ENCODE data around the gene DNAJC4.

Gene DNAJC4

DNA sequence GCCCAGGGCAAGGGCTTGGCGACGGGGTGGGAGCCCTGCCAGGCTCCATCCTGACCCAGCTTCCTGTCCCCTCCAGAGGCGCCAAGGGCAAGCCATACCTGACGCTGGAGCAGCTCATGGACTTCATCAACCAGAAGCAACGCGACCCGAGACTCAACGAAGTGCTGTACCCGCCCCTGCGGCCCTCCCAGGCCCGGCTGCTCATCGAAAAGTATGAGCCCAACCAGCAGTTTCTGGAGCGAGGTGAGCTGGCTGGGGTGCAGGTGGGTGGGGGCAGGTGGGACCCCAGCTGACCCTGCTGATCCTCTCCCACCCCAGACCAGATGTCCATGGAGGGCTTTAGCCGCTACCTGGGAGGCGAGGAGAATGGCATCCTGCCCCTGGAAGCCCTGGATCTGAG lies 26.0 kb downstream of the DNAJC4 start:
- H3K4me3 ChIP-seq (ENCODE audit: low read length), result no peak overlapping the region
- no peak for TF ChIP-seq ZNF274 (IDR thresholded peaks at IDR 0.05; ENCODE audit: low read depth, low read length)

DNA sequence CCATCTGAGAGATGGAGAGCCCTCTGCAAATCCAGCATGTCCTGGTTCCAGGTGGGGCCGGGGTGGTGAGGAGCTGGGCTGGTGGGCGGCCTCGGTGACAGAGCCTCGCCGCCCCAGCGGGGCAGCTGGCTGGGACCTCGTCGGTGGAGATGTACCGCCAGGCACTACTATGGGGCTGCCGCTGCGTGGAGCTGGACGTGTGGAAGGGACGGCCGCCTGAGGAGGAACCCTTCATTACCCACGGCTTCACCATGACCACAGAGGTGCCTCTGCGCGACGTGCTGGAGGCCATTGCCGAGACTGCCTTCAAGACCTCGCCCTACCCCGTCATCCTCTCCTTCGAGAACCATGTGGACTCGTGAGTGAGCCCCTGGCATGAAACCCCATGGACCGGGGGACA lies 28.0 kb downstream of the DNAJC4 start:
- H3K4me3 ChIP-seq (ENCODE audit: low read length), result no peak overlapping the region
- TF ChIP-seq ZNF274 (IDR thresholded peaks at IDR 0.05; ENCODE audit: low read depth, low read length), result no peak

DNA sequence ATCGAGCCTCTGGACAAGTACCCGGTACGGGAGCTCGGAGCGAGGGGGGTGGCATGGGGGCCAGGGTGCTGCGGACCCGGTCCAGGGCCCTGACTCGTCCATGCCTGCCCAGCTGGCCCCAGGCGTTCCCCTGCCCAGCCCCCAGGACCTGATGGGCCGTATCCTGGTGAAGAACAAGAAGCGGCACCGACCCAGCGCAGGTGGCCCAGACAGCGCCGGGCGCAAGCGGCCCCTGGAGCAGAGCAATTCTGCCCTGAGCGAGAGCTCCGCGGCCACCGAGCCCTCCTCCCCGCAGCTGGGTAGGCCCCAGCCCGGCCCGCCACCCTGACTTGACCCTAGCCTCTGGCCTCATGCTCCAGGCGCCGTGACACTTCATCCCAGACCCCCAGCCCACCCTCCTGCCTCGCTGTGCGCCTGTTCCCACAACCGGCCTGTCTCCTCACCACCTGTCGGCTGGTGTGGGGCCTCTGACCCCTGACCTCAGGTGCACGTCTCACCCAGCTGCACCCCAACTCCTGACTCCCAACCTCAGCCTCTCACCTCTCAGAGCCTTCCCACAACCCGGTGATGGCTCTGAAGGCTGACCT lies 28.7 kb downstream of the DNAJC4 start:
- no peak for TF ChIP-seq ZNF274 (IDR thresholded peaks at IDR 0.05; ENCODE audit: low read depth, low read length)
- H3K4me3 ChIP-seq (ENCODE audit: low read length), result no peak overlapping the region

DNA sequence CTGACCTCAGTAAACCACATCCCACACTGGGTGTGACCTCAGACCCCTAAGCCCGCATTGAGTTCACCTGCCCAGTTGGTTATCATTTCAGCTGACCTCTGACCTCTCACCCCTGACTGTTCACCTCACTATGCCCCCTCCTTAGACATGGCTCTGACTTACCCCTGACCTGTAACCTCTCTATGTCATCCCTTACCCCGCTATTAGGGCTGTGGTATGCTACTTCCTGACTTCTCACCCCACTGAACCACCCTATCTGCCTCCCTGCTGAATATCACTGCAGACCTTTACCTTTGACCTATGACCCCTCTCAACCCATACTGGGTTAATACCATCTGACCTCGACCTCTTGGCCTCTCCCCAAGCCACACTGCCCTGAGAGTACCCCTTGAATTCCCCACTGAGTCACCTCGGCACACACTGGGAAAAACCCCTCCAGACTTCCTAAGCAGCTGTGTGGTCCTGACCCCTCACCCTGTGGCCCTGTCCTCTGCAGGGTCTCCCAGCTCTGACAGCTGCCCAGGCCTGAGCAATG lies 29.3 kb downstream of the DNAJC4 start:
- no peak for TF ChIP-seq ZNF274 (IDR thresholded peaks at IDR 0.05; ENCODE audit: low read depth, low read length)
- H3K4me3 ChIP-seq (ENCODE audit: low read length), result no peak overlapping the region

DNA sequence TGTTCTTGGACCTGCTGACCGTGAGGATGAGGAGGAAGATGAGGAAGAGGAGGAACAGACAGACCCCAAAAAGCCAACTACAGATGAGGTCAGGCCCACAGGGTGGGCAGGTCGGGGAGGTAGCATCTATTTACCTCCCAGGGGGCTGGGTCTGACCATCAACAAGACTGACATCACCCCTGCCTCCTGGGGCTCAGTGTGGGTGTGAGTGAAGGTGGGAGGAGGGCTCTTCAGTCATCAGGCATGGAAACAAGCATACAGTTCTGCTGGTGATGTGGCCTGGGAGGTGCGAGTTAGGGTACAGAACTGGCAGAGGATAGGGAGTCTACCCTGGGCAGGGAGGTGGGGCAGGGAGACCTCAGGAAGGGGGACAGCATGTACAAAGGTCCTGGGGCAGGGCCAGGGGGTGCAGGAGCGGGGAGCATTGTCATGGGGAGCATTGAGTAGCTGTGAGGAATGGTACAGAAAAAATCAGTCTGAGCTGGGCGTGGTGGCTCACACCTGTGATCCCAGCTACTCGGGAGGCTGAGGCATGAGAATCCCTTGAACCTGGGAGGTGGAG lies 29.9 kb downstream of the DNAJC4 start:
- TF ChIP-seq ZNF274 (IDR thresholded peaks at IDR 0.05; ENCODE audit: low read depth, low read length), result no peak
- H3K4me3 ChIP-seq (ENCODE audit: low read length), result no peak overlapping the region

DNA sequence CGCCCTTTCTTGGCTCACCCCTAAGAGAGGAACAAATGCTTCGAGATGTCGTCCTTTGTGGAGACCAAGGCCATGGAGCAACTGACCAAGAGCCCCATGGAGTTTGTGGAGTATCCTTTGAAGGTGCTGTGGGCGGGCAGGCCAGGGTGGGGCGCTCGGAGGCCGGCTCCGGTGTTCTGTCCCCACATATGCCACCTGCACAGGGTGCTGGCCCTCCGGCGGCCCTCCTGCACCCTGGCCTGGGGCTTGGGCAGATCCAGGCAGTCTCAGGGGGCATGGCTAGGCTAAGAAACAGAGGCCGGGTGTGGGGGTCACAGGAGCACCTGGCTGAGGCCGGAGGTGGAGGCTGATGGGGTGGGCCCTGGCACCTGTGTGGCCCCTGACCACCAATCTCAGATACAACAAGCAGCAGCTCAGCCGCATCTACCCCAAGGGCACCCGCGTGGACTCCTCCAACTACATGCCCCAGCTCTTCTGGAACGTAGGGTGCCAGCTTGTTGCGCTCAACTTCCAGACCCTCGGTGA lies 31.3 kb downstream of the DNAJC4 start:
- TF ChIP-seq ZNF274 (IDR thresholded peaks at IDR 0.05; ENCODE audit: low read depth, low read length), result no peak
- no peak overlapping the region for H3K4me3 ChIP-seq (ENCODE audit: low read length)

DNA sequence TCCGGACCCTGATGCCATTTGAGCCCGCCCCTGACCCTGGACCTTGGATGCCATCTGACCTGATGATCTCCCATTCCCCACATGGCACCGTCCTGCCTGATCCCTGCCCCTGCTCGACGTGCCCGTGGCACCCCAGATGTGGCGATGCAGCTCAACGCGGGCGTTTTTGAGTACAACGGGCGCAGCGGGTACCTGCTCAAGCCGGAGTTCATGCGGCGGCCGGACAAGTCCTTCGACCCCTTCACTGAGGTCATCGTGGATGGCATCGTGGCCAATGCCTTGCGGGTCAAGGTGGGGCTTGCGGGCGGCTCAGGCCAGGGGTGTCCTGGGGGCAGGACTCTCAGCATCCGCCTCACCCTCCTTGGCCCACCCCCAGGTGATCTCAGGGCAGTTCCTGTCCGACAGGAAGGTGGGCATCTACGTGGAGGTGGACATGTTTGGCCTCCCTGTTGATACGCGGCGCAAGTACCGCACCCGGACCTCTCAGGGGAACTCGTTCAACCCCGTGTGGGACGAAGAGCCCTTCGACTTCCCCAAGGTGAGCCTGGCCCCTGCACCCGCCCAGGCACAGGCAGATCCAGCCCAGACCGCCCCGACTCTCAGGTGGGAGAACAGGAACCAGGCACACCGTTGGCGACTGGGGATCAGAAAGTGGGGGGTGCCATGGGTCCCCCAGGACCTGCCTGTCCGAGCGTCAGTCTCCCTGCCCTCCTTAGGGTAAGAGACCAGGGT lies 32.1 kb downstream of the DNAJC4 start:
- no peak overlapping the region for H3K4me3 ChIP-seq (ENCODE audit: low read length)
- no peak for TF ChIP-seq ZNF274 (IDR thresholded peaks at IDR 0.05; ENCODE audit: low read depth, low read length)

DNA sequence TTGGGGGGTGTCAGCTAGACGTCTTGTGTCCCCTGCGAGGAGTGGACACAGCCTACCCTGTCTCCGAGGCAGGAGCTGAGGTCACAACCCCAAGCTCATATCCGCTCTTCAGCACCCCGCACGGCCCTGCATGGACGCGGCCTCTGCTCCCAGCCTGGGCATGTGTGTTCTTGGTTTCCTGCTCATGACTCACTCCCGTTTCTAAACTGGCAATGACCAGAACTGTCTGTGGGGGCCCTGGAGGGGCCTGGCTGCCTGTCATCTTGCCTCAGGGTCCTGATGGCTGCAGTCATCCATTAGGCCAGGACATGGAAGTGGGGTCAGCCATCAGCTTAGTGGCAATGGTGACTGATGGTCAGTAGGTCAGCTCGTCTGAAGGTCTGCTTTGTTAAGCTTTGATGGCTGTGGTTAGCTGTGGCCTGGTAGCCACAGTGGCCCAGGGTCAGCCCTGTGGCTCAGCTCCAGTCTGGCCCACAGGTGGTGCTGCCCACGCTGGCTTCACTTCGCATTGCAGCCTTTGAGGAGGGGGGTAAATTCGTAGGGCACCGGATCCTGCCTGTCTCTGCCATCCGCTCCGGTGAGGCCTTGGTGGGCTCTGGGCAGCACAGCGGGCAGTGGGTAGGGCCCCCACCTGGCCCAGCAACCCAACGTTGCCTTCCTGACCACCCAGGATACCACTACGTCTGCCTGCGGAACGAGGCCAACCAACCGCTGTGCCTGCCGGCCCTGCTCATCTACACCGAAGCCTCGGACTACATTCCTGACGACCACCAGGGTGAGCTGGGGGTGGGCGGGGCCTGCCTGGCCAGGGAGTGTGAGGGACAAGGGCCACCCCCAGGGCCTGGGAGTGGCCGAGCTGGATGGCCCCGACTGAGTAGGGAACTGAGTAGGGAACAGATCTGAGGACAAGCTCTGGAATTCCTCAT lies 32.9 kb downstream of the DNAJC4 start:
- no peak overlapping the region for H3K4me3 ChIP-seq (ENCODE audit: low read length)
- no peak for TF ChIP-seq ZNF274 (IDR thresholded peaks at IDR 0.05; ENCODE audit: low read depth, low read length)

DNA sequence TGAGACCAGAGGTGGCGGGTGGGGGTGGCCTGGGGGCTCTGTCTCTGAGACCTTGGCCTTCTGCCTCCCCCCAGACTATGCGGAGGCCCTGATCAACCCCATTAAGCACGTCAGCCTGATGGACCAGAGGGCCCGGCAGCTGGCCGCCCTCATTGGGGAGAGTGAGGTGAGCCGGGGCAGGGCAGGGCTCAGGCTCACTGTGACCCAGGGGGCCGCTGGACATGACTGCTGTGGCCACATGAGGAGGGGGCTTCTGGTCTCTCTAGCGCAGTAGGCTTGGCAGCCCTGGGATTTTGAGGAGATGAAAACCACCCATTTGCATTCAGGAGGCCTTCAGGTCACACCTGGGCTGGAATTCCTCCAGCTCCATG lies 33.6 kb downstream of the DNAJC4 start:
- no peak for TF ChIP-seq ZNF274 (IDR thresholded peaks at IDR 0.05; ENCODE audit: low read depth, low read length)
- H3K4me3 ChIP-seq (ENCODE audit: low read length), result no peak overlapping the region

DNA sequence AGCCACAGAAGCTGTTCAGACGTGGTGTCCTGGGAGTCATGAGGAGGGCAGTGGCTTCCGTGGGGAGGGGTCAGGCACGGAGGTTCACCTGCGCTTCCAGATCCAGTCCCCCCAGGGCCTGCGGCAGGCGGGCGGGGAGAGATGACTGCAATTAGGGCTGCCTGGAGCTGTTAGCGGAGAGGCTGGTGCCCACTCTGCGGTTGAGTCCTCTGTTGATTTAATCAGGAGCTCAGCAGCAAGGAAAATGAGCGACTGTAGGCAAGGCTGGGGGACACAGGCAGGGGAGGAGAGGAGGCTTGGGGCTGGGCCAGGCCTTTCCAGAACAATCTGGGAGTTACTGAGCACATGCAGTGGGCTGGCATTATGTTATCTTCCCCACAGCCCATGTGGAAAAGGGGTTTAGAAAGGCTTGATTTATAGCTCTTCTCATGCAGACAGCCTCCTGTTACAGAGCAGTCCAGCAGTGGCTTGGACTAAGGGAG lies 34.1 kb downstream of the DNAJC4 start:
- H3K4me3 ChIP-seq (ENCODE audit: low read length), result no peak overlapping the region
- no peak for TF ChIP-seq ZNF274 (IDR thresholded peaks at IDR 0.05; ENCODE audit: low read depth, low read length)

DNA sequence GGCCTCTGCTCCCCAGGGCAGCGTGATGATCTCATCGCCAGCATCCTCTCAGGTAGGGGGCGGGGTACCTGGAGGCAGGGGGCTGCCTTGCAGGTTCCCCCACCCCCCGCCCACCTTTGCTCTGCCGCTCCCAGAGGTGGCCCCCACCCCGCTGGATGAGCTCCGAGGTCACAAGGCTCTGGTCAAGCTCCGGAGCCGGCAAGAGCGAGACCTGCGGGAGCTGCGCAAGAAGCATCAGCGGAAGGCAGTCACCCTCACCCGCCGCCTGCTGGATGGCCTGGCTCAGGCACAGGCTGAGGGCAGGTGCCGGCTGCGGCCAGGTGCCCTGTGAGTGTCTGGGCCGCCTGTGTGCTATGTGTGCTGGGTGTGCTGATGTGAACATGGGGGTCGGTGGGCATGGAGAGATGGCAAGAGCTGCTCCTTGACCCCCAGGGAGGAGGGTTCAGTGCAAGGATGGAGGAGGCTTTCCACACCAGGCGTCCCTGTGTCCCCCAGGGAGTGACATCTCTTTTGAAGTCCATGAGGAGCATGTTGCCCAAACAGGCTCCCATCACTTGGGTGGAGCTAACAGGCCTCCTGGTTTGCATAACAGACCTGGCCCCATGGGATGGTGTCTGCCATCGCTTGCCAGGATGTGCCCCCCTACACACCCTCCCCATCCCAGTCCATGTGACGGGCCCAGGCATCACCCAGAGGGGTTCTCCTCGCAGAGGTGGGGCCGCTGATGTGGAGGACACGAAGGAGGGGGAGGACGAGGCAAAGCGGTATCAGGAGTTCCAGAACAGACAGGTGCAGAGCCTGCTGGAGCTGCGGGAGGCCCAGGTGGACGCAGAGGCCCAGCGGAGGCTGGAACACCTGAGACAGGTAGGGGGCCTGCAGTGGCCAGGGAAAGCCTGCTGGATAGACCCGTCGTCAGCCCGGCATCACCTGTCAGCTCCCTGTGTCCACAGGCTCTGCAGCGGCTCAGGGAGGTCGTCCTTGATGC lies 35.1 kb downstream of the DNAJC4 start:
- no peak for TF ChIP-seq ZNF274 (IDR thresholded peaks at IDR 0.05; ENCODE audit: low read depth, low read length)
- no peak overlapping the region for H3K4me3 ChIP-seq (ENCODE audit: low read length)

DNA sequence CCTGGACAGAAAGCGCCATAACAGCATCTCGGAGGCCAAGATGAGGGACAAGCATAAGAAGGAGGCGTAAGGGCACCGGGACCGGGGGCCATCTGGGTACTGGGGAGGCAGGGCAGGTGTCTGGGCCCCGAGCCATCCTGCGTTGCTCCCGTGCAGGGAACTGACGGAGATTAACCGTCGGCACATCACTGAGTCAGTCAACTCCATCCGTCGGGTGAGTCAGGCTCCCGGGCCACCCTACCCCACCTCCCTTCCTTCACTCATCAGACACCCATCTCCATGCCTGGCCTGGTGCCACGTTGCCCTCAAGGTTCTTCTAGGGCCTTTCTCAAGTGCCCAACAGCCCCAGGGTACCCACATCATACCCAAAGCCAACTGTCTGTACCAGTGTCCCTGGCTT lies 36.0 kb downstream of the DNAJC4 start:
- no peak for TF ChIP-seq ZNF274 (IDR thresholded peaks at IDR 0.05; ENCODE audit: low read depth, low read length)
- no peak overlapping the region for H3K4me3 ChIP-seq (ENCODE audit: low read length)

Measured in GM08714 (cell line).